NCI-H2196 treated with DMSO at 0.1 percent for 48 hours (cell line): ENCODE data around the gene AMZ1.
"Not testable (repeated sequence)": the region's sequence is repeated elsewhere in the genome, so short reads cannot be mapped to it uniquely, and the experiment has no call there.

Source experiments
- DNase-seq: peaks from one replicate; lab custom pipeline; 2025; ENCODE audit not compliant: unreplicated experiment; lab: John Stamatoyannopoulos, UW

AMZ1 gene

DNA sequence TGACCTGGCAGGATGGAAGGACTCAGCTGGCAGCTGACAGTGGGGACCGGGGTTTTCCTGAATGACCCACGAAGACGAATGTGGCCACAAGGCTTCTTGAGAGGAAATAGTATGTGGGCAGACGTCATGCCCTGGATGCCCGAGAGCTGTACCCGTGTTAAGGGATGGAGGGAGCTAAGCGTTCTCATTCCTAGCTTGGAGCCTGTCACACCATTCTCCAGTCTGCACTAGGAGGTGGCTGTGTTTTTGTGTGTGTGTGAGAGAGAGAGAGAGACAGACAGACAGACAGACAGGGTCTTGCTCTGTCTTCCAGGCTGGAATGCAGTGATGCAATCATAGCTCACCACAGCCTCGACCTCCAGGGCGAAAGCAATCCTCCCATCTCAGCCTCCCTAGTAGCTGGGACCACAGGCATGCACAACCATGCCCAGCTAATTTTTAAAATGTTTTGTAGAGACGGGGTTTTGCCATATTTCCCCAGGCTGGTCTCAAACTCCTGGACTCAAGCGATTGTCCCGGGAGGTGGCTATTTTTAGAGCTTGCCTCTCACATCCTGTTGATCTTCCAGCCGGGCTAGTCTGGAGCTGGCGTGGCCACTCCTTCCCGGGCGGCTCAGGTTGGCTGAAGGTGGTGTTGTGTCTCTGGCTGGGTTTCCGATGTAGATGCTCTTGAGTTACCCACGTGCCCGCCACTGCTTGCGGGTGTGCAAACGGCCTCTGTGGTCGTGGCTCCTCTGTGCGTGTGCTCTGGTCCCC, 2.1 kb downstream of the AMZ1 start:
- DNase-seq, result no peak

DNA sequence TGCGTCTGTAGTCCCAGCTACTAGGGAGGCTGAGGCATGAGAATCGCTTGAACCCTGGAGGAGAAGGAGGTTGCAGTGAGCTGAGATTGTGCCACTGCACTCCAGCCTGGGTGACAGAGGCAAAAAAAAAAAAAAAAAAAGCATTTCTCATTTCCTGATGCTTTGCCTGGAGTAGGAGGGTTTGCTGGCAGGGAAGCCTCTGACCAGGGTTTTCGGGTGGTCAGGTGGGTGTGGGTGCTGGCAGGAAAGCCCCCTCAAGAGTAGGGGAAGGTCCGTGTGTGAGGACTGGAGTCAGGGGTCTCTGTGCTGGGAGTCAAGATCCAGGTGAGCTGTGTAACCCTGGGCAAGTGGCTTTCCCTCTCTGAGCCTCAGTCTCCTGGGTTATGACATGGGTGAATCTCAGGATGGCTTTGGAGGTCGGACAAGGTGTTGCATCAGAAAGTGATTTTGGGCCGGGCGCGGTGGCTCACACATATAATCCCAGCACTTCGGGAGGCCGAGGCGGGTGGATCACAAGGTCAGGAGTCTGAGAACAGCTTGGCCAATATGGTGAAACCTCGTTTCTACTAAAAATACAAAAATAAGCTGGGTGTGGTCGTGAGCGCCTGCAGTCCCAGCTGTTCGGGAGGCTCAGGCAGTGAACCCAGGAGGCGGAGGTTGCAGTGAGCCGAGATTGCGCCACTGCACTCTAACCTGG, 3.2 kb downstream of the AMZ1 start:
- no peak for DNase-seq

DNA sequence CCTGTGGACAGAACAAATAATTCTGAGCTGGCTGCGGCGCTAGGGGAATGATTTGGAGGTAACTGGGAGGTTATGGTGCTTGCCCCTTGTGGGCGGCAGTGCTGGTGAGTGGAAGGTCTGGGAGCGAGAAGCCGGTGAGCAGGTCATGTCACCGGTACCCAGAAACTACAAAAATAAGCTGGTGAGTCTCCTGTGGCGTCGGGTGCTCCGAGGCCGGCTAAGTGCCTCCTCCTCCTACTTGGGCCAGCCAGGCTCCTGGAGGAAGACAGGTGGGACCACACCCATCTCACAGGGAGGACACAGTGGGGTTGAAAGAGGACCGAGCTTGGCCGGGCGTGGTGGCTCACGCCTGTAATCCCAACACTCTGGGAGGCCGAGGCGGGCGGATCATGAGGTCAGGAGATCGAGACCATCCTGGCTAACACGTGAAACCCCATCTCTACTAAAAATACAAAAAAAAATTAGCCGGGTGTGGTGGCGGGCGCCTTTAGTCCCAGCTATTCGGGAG, 4.0 kb downstream of the AMZ1 start:
- DNase-seq, result not testable (repeated sequence)

DNA sequence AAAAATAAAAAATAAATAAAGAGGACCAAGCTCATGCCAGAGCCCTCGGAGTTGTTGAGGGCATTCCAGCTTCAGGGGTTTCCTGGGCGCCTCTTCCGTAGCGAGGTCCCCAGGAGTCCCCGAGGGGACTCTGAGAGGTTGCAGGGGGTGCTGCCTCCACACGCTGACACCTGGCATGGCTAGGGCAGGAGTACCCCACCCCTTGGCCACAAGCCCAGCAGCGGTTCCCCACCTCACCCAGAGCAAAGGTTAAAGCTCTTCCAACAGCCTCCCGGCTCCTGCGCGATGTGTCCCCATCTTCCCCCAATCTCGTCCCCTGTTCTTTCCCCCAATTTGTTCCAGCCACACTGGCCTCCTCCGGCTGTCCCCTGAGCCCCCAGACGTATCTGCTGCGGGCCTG, 4.5 kb downstream of the AMZ1 start:
- DNase-seq, result no peak

DNA sequence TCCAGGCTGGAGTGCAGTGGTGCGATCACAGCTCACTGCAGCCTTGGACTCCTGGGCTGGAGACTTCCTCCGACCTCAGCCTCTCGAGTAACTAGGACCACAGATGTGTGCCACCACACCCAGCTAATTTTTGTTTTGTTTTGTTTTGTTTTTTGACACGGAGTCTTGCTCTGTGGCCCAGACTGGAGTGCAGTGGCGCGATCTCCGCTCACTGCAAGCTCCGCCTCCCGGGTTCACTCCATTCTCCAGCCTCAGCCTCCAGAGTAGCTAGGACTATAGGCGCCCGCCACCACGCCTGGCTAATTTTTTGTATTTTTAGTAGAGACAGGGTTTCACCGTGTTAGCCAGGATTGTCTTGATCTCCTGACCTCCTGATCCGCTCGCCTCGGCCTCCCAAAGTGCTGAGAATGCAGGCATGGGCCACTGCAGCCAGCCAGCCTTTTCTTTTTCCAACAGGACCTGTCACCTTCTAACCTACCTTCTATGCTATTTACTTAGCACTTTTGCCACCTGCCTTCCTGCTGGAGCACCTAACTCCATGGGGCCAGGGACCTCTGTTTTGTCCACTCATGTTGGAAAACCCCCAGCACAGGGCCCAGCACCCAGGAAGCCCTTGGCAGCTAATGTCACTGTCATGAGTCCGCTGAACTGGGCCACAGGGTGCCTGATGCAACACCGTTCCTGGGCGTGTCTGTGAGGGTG, 5.6 kb downstream of the AMZ1 start:
- not testable (repeated sequence) for DNase-seq

DNA sequence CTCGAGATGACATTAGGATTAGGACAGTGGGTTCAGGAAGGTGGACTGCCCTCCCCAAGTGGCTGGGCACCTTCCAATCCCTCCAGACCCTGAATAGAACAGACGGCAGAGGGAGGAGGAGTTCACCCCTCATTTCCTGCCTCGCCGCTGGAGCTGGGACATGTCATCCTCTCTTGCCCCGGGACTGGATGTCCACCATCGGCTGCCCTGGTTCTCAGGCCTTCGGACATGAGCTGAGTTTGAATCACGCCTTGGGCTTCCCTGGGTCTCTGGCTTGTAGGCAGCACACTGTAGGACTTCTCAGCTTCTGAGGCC, 6.1 kb downstream of the AMZ1 start:
- not testable (repeated sequence) for DNase-seq

DNA sequence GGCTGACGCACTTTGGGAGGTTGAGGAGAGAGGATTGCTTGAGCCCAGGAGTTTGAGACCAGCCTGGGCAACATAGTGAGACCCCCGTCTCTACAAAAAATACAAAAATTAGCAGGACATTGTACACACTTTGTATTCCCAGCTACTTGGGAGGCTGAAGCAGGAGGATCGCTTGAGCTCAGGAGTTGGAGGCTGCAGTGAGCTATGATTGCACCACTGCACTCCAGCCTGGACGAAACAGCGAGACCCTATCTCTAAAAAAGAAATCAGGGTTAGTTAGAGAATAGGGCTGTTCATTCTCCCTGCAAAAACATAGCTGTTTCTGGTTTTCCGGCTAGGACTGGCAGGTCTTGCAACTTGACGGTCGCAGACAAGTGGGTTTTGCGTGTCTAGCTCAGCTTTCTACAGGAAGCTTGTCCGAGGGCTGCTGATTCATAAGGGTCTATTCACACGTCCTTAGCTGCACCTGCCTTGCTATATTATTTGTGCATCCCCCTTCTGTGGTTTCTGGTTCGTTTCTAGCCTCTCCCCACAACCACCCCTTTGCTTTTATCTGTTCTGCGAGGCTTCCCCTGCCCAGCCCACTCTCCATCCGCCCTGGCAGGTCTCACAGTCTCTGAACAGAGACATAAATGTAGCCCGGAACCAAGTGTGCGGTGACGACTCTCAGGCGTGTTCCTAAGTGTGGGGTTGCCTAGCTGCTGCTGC, 10.7 kb downstream of the AMZ1 start:
- no peak for DNase-seq

DNA sequence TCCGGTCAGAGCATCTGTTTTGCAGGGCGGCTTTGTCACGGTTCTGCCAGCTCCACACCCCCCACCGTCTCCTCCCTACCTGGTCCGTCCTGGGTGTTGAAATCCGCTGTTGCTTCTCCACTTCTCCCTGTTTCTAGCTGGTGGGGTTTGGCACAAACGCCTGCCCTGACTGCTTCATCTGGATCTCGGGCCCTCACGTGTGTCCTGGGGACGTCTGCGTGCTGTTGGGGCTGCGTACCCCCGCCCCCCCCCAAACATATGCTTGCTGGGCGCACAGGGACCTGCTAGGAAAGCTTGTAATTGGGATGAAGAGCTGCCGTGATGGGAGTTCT, 11.3 kb downstream of the AMZ1 start:
- DNase-seq, result no peak

DNA sequence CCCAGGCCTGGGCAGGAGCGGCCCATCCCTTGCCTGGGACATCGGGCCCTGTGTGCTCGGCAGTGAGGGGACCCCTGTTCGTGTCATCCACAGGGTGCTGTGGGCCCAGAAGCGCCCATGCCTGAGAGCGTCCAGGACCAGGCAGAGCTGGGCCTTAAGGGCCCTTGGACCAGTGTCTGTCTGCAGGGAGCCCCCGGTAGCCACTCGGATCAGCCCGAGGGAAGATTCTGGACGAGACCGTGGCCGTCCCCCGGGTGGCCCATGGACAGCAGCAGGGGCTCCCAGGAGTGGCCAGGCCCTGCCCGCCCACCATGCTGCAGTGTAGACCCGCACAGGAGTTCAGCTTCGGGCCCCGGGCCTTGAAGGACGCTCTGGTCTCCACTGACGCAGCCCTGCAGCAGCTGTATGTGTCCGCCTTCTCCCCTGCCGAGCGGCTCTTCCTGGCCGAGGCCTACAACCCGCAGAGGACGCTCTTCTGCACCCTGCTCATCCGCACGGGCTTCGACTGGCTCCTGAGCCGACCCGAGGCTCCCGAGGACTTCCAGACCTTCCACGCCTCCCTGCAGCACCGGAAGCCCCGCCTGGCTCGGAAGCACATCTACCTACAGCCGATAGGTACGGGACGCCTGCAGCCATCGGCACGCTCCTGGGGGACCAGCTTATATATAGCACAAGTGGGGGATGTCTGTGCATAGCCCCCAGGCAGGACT, 12.3 kb downstream of the AMZ1 start:
- no peak for DNase-seq

DNA sequence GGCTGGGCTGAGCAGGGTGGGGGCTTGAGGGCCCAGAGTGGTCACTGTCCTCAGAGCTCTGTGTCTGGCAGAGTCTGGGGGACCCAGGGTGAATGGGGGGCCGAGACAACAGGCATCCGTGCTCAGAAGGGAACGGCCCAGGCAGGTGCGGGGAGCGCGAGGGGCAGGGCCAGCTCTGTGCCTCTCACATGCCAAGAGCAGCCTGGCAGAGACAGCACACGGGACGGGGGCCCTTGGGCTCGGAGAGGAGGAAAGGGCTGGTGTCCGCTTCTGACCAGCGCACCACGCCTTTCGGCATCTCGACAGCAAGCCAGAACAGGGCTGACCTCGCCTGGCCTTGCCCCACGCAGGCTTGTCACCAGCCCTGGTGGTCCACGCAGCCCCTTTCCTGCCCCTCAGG, 13.4 kb downstream of the AMZ1 start:
- DNase-seq, result no peak

DNA sequence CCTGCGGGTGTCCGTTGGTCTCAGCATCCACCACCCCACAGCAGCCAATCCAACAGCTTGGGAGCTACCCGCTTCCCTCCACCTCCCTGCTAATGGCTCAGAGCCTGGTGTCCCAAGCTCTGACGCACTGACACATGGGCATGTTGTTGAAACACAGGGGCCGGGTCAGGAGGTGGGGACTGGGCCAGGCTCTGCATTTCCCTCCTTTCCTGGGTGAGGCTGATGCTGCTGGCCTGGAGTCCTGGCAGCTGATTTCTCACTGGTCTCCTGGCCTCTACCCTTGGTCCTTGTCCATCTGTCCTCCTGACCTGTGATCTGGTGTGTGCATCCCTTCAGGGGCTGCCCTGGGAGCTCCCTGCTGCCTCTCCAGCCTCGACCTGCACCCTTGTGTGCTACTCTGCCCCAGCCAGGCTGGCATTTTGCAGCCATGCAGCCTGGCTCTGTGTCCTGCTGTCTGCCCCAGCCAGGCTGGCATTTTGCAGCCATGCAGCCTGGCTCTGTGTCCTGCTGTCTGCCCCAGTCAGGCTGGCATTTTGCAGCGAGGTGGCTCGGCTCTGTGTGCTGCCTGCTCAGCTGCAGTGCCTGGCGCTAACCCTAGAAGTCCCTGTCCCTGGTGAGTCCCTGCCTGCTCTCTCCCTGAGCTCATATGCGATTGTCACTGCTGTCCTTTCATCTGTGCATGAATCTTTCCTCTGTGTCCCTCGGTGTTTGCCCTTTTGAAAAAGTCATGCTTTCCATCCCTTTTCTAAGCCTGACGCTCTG, 14.0 kb downstream of the AMZ1 start:
- no peak for DNase-seq

DNA sequence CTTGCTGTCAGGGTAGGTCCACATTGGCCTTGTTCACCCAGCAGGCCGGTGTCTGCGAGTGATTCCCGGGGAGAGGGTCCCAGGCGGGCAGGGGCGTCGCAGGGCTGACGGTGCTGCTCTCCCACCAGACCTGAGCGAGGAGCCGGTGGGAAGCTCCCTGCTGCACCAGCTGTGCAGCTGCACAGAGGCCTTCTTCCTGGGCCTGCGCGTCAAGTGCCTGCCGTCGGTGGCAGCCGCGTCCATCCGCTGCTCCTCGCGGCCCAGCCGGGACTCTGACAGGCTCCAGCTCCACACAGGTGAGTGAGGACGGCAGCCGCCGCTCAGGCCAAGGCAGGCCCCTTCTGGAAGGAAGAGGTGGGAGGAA, 14.6 kb downstream of the AMZ1 start:
- DNase-seq, result no peak

DNA sequence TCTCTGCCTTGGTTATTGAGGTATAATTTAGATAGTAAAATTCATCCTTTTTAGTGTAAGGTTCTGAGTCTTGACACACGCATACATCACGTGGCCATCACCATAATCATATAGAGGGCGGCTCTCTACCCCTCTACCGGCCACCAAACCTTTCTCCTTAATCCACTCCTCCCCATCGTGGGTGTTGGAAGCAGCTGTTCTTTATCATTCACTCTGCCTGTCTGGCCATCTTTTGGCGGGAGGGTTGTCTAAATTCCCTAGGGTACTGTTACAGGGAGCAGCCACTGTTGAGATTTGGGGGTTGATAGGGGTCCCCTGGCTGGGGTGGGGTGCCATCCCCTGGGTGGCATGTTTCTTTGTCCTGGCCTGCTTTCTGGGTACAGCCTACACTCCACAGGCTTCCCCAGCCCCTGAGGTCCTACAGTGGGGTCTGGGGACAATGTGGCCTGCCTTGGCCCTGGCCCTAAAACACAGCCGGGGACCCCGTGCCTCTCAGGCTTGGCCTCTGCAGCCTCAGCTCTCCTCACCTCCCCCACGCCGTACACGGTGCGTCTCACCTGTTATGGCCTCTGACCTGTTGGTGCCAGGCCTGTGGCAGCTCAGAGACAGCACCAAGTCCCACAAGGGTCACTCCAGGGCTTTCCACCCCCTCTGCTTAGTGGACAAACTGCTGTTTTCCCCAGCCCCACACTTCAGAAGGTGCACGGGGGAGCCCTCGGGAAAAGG, 17.5 kb downstream of the AMZ1 start:
- DNase-seq, result no peak

DNA sequence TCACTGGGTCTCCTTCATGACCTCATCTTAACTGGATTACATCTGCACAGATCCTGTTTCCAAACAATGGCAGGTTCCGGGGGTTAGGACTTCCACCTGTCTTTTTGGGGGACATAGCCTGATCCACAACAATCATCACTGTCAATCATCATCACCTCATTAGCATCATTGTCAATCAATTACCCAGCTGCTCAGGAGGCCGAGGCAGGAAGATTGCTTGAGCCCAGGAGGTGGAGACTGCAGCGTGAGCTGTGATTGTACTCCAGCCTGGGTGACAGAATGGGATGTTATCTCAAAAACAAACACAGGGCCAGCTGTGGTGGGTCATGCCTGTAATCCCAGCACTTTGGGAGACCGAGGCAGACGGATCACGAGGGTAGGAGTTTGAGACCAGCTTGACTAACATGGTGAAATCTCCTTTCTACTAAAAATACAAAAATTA, 18.7 kb downstream of the AMZ1 start:
- no peak for DNase-seq

DNA sequence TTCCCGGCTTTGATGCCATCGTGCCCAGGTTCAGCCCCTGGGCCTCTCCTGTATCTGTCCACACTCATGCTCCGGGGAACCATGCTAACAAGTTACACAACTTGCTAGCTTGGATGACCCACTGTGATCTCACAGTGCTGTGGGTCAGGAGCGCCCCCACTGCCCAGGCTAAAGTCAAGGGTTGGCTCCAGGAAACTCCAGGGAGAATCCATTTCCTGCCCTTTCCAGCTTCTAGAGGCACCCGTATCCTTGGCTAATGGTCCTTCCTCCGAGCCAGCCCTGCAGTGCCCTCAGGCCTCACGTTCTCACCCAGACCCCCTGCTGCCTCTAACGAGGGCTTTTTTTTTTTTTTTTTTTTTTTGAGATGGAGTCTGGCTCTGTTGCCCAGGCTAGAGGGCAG, 19.5 kb downstream of the AMZ1 start:
- no peak for DNase-seq

DNA sequence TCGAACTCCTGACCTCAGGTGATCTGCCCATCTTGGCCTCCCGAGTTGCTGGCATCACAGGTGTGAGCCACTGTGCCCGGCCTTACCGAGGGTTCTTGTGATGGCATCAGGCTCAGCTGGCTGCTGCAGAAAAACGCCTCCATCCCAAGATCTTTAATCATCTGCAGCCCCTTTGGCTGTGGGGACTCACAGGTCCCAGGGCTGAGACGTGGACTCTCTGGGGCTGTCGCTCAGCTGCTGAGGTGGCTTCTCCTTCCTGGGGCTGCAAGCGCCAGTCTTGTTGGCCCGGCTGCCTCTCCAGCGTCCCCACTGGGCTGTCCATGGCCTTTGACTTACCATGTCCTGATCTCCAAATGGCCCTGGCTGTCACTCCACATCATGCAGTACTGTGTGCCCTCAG, 20.0 kb downstream of the AMZ1 start:
- no peak for DNase-seq

DNA sequence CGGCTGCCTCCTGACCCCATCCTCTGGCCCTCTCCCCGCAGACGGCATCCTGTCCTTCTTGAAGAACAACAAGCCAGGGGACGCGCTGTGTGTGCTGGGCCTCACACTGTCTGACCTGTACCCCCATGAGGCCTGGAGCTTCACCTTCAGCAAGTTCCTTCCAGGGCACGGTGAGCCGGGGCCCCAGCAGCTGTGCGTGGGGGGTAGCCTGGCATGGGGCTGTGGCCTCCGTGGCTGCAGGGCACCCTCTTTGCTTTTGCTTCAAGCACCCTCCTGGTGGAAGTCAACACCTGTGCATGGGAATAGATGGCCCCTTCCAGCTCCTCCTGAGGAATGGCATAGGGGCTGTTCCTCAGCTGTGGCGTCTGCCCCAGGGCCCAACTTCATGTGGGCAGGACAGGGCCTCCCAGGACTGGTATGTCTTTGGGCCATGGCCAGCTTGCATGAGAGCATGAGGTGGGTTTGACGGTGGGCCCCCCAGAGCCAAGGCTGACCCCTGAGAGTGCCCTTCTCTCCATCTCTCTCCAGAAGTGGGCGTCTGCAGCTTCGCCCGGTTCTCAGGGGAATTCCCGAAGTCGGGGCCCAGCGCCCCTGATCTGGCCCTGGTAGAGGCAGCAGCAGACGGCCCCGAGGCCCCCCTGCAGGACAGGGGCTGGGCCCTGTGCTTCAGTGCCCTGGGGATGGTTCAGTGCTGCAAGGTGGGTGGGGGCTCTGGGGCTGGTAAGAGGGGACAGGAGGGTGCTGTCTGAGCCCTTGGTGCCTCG, 20.7 kb downstream of the AMZ1 start:
- no peak for DNase-seq

DNA sequence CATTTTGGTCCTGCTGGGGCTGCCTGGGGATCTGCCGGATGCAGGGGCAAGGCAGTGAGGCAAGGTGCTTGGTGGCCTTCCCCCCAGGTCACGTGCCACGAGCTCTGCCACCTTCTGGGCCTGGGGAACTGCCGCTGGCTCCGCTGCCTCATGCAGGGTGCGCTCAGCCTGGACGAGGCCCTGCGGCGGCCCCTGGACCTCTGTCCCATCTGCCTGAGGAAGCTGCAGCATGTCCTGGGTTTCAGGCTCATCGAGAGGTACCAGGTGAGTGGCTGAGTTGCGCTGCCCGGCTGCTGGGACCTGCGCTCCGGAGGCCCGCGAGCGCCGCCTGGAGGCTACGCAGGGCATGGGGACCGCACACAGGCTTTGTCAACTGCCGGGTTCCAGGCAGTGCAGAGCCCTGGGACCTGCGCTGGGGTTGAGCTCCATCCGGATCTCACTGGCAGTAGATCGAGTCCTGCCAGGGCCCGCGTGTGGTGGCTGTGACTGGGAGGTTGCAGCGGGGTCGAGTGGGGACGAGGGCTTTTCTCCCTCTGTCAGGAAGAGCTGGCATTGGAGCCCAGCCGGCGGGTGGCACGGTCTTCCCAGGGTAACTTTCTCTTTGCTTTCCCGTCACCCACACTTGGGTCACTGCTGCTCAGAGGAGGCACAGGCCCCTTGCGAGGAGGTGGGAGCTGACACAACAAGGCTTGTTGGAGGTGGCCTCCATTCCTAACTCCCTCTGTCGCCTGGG, 21.7 kb downstream of the AMZ1 start:
- DNase-seq, result no peak
